HepG2 (cell line): ENCODE results near the gene FGF21. TPM values are rescaled to one million over a fixed set of nuclear protein-coding genes. Genes with fewer than 3 reads are reported as not detected.

Experiments
- ATAC-seq: fragments of 200-7000 bp; cut with Tn5 transposase; 3 replicates; pipeline ENCODE4 v1.9.1; 2020; ENCODE audit warnings: mild to moderate bottlenecking, moderate library complexity
- BruUV-seq: library from RNA; stranded (reverse); fragments of 400-500 nt; replicated peaks from 2 replicates; lab custom pipeline; 2021; lab: Mats Ljungman, UMichigan
- CTCF ChIA-PET: fragments of 300-600 bp; formaldehyde crosslinking; extraction: SDS; loops from one replicate; lab custom pipeline; 2021; ENCODE audit warnings: low total read pairs, inconsistent platforms, low intra/inter-chr PET ratio; lab: Yijun Ruan, JAX
- POLR2A ChIA-PET: fragments of 350-600 bp; sonication (Branson Sonifier 250); formaldehyde crosslinking; loops from one replicate; lab custom pipeline; 2020; ENCODE audit warnings: antibody characterized with exemption, inconsistent platforms; lab: Yijun Ruan, JAX
- DNase-seq: peaks from one replicate; pipeline ENCODE4 v3.0.0-alpha.2; 2015; ENCODE audit warnings: low spot score
- FAIRE-seq: peaks from 3 replicates; lab custom pipeline; 2011; peaks lifted over from hg19 to GRCh38; lab: Jason Lieb, UNC
- H2AFZ ChIP-seq: one replicate; pipeline ENCODE4 v1.6.1; 2011; ENCODE audit warnings: low read length, inconsistent platforms
- H3K27ac ChIP-seq: fragments of 300-600 bp; 3 replicates; pipeline ENCODE4 v1.8.0; 2011; ENCODE audit warnings: mixed run types, mild to moderate bottlenecking, mixed read lengths, low read length, inconsistent platforms; ENCODE audit not compliant: insufficient read depth; ENCODE audit errors: extremely low read length
- H3K27me3 ChIP-seq, 2 experiments: fragments of 200-600 bp in 1 of 2; 2 replicates in 1 of 2; 3 replicates in 1 of 2; pipeline versions ENCODE4 v1.6.0 to v1.8.0; 2011; ENCODE audit warnings: low read length in 2 of 2, mild to moderate bottlenecking in 2 of 2, moderate library complexity in 2 of 2, inconsistent platforms in 1 of 2; ENCODE audit not compliant: insufficient read depth in 2 of 2, control insufficient read depth in 1 of 2
- H3K36me3 ChIP-seq, 2 experiments: fragments of 200-600 bp in 1 of 2; replicated peaks in 1 of 2; 2 replicates in 1 of 2; 3 replicates in 1 of 2; pipeline versions ENCODE4 v1.5.1 to v1.8.0; 2011; ENCODE audit warnings: low read length in 2 of 2, inconsistent platforms in 1 of 2; ENCODE audit not compliant: insufficient read depth in 2 of 2, control insufficient read depth in 1 of 2
- H3K4me1 ChIP-seq: 2 replicates; pipeline ENCODE4 v1.5.1; 2012; ENCODE audit warnings: low read length, inconsistent platforms; ENCODE audit not compliant: insufficient read depth
- H3K4me2 ChIP-seq: 2 replicates; pipeline ENCODE4 v1.6.0; 2011; ENCODE audit warnings: low read depth, low read length, inconsistent platforms
- H3K4me3 ChIP-seq, 3 experiments: fragments of 200-600 bp in 1 of 3; sonication (generic), shearing (Covaris generic) in 1 of 3; replicated peaks in 1 of 3; 2 replicates each; pipeline ENCODE4 v1.5.1; 2011 to 2016; ENCODE audit warnings: low read length in 3 of 3, inconsistent platforms in 2 of 3, low read depth in 2 of 3, mild to moderate bottlenecking in 2 of 3, control low read depth in 1 of 3, mixed read lengths in 1 of 3; ENCODE audit not compliant: insufficient read depth in 1 of 3
- H3K79me2 ChIP-seq: one replicate; pipeline ENCODE4 v1.6.1; 2011; ENCODE audit warnings: low read length, inconsistent platforms; ENCODE audit not compliant: insufficient read depth
- H3K9ac ChIP-seq: 2 replicates; pipeline ENCODE4 v1.6.0; 2011; ENCODE audit warnings: mild to moderate bottlenecking, low read depth, low read length, inconsistent platforms; ENCODE audit not compliant: insufficient read depth
- H3K9me3 ChIP-seq: 2 replicates; pipeline ENCODE4 v1.5.1; 2012; ENCODE audit warnings: mild to moderate bottlenecking, low read length
- H4K20me1 ChIP-seq: 2 replicates; pipeline ENCODE4 v1.6.0; 2011; ENCODE audit warnings: inconsistent platforms, mild to moderate bottlenecking, low read length, moderate library complexity; ENCODE audit not compliant: insufficient read depth
- BRF2 ChIP-seq: sonication (generic); formaldehyde crosslinking; IDR thresholded peaks from 2 replicates; pipeline ENCODE4 v1.8.1; 2022; ENCODE audit warnings: mild to moderate bottlenecking, missing genetic modification reagents
- ELF1 ChIP-seq: sonication (generic); formaldehyde crosslinking; IDR thresholded peaks from 2 replicates; pipeline ENCODE4 v1.4.0; 2020; ENCODE audit warnings: missing genetic modification reagents
- PRDM4 ChIP-seq: sonication (generic); formaldehyde crosslinking; IDR thresholded peaks from 2 replicates; pipeline ENCODE4 v1.9.0; 2021; ENCODE audit warnings: missing genetic modification reagents, borderline replicate concordance
- SNAPC4 ChIP-seq: sonication (generic); formaldehyde crosslinking; IDR thresholded peaks from 2 replicates; pipeline ENCODE4 v1.4.0; 2020; ENCODE audit warnings: mild to moderate bottlenecking, missing genetic modification reagents
- ZNF160 ChIP-seq: sonication (generic); formaldehyde crosslinking; IDR thresholded peaks from 2 replicates; pipeline ENCODE4 v1.8.0; 2022; ENCODE audit warnings: mild to moderate bottlenecking, inconsistent platforms, missing genetic modification reagents
- ZNF329 ChIP-seq: sonication (generic); formaldehyde crosslinking; IDR thresholded peaks from 2 replicates; pipeline ENCODE4 v1.9.0; 2021; ENCODE audit warnings: low read depth, mild to moderate bottlenecking, missing genetic modification reagents
- ZNF574 ChIP-seq: sonication (generic); formaldehyde crosslinking; IDR thresholded peaks from 2 replicates; pipeline ENCODE4 v1.4.0; 2020; ENCODE audit warnings: missing genetic modification reagents
- ZNF605 ChIP-seq: sonication (generic); formaldehyde crosslinking; IDR thresholded peaks from 2 replicates; pipeline ENCODE4 v1.8.0; 2022; ENCODE audit warnings: mild to moderate bottlenecking, missing genetic modification reagents
- ZNF644 ChIP-seq: IDR thresholded peaks from 2 replicates; pipeline ENCODE4 v1.6.1; 2016; ENCODE audit warnings: low read depth
- WGBS: methylation state at CpG from one replicate; pipeline ENCODE4 v1.1.6; 2017; ENCODE audit warnings: low lambda C conversion rate; 5-methylcytosine and 5-hydroxymethylcytosine counted together
- in situ Hi-C: cut with HindIII; loops from 2 replicates; pipeline ENCODE4 v1.10.0; 2017; ENCODE audit warnings: low pct_unique_long_range_greater_than_20kb; ENCODE audit not compliant: extremely low pct_ligation_motif_present
- intact Hi-C: fragments of 100-400 bp; cut with micrococcal nuclease; formaldehyde crosslinking; loops from one replicate; pipeline ENCODE4 v1.10.0; 2022; ENCODE audit not compliant: unreplicated experiment
- polyA plus RNA-seq, 8 experiments: library from polyadenylated mRNA; depleted of rRNA in 3 of 8; stranded (reverse) in 7 of 8; unstranded in 1 of 8; fragments of >200 nt; fragmentation: Illumina TruSeq in 4 of 8; extraction: Trizol in 4 of 8; gene quantifications; 2 replicates each; pipeline versions ENCODE4 v1.2.1 to v1.2.3, GENCODE V29; 2011 to 2016; ENCODE audit warnings: low read depth in 4 of 8, missing spikeins in 1 of 8, mixed read lengths in 1 of 8; ENCODE audit not compliant: insufficient read depth in 1 of 8
- total RNA-seq, 5 experiments: library from RNA; depleted of rRNA; stranded (reverse); fragments of >200 nt; fragmentation: Illumina TruSeq; extraction: Trizol; gene quantifications; 2 replicates each; pipeline ENCODE4 v1.2.3, GENCODE V29; 2016; ENCODE audit warnings: low read depth in 1 of 5

The FGF21 gene
- total and polyA plus RNA-seq, 2 of the 13 experiments (the other 11 are each of a cell fraction or from before 2014, with no cell fraction given) = 0.17 TPM; not detected in 1

GRCh38 chr19:48750771-48751504 is 4.4 kb upstream of the FGF21 start (continued):
- TF ChIP-seq SNAPC4 (CRISPR knock-in tag) (no peak), ZNF644 (no peak), ZNF329 (CRISPR knock-in tag) (no peak)

- POLR2A ChIA-PET = interaction anchor here (1.7 kb wide), 1 partner anchor 13 kb away, joined by 4 read pairs; no protein-coding TSS in a partner anchor
- CTCF ChIA-PET = no interaction called here
- intact Hi-C loops = no loop called here
- TF ChIP-seq BRF2 (CRISPR knock-in tag) (no peak), ELF1 (CRISPR knock-in tag) (no peak), ZNF605 (CRISPR knock-in tag) (no peak), ZNF574 (no peak), PRDM4 (no peak), ZNF160 (CRISPR knock-in tag) (no peak)
These were observed 3.4 kb upstream of the FGF21 start for GRCh38 chr19:48751845-48752495.

More at GRCh38 chr19:48751845-48752495, 3.4 kb upstream of the FGF21 start:
- ATAC-seq = no peak
- Histone ChIP-seq H2AFZ (no peak overlapping the region), H4K20me1 (no peaks in the 10 kb centered on the region), H3K36me3 (no peaks in the 10 kb centered on the region), H3K4me2 (no peak overlapping the region), H3K27ac (no peak overlapping the region), H3K9ac (no peak overlapping the region), H3K4me1 (peaks cover 40% of the 10 kb centered on the region), H3K9me3 (no peaks in the 10 kb centered on the region), H3K79me2 (no peaks in the 10 kb centered on the region), H3K4me3 (no peak overlapping the region), H3K27me3 (no peaks in the 10 kb centered on the region)
- 92% methylated on average over 19 of the region's 20 CpGs for WGBS
- DNase-seq = no peak
- FAIRE-seq = no peak
- no TSS peak for BruUV-seq
- in situ Hi-C loops = no loop called here
